Activated naive CD8-positive, alpha-beta T cell treated with anti-CD3 and anti-CD28 coated beads for 36 hours (primary cell): Measurements from ENCODE around the gene SCP2. TPM values are rescaled to one million over a fixed set of nuclear protein-coding genes. Genes with fewer than 3 reads are reported as not detected.
A peak's percentile ranks its signal among the peaks of the same experiment; 100 is the strongest.
"Not testable (repeated sequence)": the region's sequence is repeated elsewhere in the genome, so short reads cannot be mapped to it uniquely, and the experiment has no call there.

Source experiments
- DNase-seq: peaks from one replicate; pipeline ENCODE4 v3.0.0; 2021
- H3K27ac Mint-ChIP-seq: one replicate; pipeline ENCODE4 v1.8.0; 2022; ENCODE audit warnings: mild to moderate bottlenecking, moderate library complexity, mixed read lengths
- H3K27me3 Mint-ChIP-seq: one replicate; pipeline ENCODE4 v1.8.0; 2022; ENCODE audit warnings: mild to moderate bottlenecking, mixed read lengths
- H3K36me3 Mint-ChIP-seq: one replicate; pipeline ENCODE4 v1.8.0; 2021; ENCODE audit warnings: mild to moderate bottlenecking, mixed read lengths
- H3K4me1 Mint-ChIP-seq: one replicate; pipeline ENCODE4 v1.8.0; 2021; ENCODE audit warnings: mixed read lengths
- H3K4me3 Mint-ChIP-seq: one replicate; pipeline ENCODE4 v1.8.0; 2022; ENCODE audit warnings: mild to moderate bottlenecking, moderate library complexity, mixed read lengths
- H3K9me3 Mint-ChIP-seq: one replicate; pipeline ENCODE4 v1.8.0; 2022; ENCODE audit warnings: mixed read lengths
- total RNA-seq, 2 experiments: library from RNA; stranded (reverse); gene quantifications; one replicate each; pipeline ENCODE4 v1.2.3, GENCODE V29; 2021

SCP2 gene
- total RNA-seq, 2 experiments from 2014 or later, result 63.9 to 66.2 TPM

DNA sequence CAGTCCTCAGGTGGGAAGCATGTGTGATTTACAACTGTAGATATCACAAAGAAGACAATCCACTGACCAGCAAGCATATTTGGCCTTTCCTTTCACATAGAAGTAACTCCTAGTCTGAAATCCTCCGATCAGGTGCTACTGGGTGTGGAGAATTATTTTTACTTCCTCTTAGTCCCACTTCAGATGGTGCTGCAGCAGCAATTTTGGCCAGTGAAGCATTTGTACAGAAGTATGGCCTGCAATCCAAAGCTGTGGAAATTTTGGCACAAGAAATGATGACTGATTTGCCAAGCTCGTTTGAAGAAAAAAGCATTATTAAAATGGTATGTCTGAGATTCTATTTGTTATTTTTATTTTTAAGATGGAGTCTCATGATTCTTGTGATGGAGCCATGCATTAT is 51.0 kb downstream of the SCP2 start:
- no peak overlapping the region for H3K4me3 Mint-ChIP-seq
- peaks cover 3% of the 10 kb centered on the region for H3K9me3 Mint-ChIP-seq
- no peak overlapping the region for H3K27ac Mint-ChIP-seq
- peaks cover 19% of the 10 kb centered on the region for H3K36me3 Mint-ChIP-seq
- DNase-seq, result no peak
- no peaks in the 10 kb centered on the region for H3K4me1 Mint-ChIP-seq
- H3K27me3 Mint-ChIP-seq, result no peaks in the 10 kb centered on the region

DNA sequence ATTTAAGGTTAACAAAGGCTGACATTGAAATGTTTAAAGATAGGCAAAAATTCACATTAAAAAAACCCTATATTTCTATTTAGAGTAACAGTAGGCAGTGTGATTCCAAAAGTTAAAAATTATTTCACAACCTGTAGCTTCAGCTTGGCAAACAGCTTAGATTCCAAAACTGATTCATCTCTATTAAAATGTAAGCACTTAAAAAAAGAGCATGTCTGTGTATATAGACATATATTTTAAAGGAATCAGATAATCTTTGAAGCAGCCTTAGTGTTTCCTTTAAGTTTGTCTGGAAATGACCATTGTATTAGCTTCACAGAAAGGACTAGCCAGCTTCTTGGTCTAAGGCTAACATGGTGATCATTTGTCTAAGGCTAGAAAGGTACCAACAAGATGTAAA is 65.7 kb downstream of the SCP2 start:
- DNase-seq, H3K27me3 Mint-ChIP-seq, H3K4me1 Mint-ChIP-seq, H3K36me3 Mint-ChIP-seq, H3K27ac Mint-ChIP-seq, H3K9me3 Mint-ChIP-seq, H3K4me3 Mint-ChIP-seq: not testable (repeated sequence)

DNA sequence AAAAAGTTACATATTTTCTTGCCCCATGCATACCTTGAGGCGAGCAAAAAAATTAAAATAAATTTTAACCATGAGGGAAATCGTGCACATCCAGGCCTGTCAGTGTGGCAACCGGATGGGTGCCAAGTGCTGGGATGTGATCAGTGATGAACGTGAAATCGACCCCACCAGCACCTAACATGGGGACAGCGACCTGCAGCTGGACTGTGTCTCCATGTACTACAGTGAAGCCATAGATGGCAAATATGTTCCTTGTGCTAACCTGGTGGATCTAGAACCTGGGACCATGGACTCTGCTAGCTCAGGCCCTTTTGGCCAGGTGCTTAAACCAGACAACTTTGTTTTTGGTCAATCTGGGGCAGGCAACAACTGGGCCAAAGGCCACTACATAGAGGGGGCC is 67.6 kb downstream of the SCP2 start:
- H3K4me1 Mint-ChIP-seq, result no peaks in the 10 kb centered on the region
- no peak overlapping the region for H3K4me3 Mint-ChIP-seq
- H3K9me3 Mint-ChIP-seq, result no peaks in the 10 kb centered on the region
- no peak for DNase-seq
- H3K36me3 Mint-ChIP-seq, result peaks cover 3% of the 10 kb centered on the region
- no peaks in the 10 kb centered on the region for H3K27me3 Mint-ChIP-seq
- no peak overlapping the region for H3K27ac Mint-ChIP-seq

DNA sequence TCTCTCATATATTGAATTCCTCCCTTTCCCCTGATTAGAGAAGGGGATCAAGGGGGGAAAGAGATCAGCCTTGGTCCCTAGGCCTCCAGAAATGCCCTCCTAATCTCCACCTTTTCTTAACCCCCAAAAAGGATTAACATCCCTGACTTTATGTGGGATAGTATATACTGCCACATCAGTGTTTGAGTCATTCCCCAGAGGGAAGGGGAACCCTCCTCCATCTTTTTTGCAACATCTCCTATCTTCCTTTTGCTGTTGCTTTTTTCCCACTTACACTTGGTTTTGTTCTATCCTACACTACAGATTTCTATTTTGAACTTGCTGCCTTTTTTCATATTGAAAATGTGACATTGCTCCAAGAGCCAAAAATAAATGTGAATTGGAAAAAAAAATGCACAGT is 69.6 kb downstream of the SCP2 start:
- Mint-ChIP-seq H3K9me3 (no peaks in the 10 kb centered on the region), H3K4me1 (no peaks in the 10 kb centered on the region), H3K4me3 (no peak overlapping the region), H3K27ac (no peak overlapping the region), H3K27me3 (no peaks in the 10 kb centered on the region), H3K36me3 (no peaks in the 10 kb centered on the region)
- no peak for DNase-seq

DNA sequence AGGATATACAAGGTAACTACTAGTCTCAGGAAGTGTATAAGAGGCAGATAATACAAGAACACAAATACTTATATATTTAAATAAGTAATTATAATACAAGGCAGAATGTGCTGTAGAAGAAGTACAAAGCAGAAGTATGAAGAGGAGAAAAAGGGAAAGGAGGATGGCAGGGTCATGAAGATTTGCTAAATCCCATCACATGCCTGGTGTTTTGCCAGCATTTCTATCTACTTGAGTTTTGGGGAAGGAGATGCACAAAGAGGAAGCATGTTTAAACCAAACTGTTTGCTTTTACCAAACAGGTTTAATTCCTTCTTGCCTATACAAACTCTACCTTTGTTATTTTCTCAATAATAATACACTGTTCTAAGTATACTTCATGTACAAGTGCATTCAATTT is 74.1 kb downstream of the SCP2 start:
- no peaks in the 10 kb centered on the region for H3K9me3 Mint-ChIP-seq
- no peak overlapping the region for H3K4me3 Mint-ChIP-seq
- H3K27ac Mint-ChIP-seq, result no peak overlapping the region
- peaks cover 2% of the 10 kb centered on the region for H3K36me3 Mint-ChIP-seq
- H3K4me1 Mint-ChIP-seq, result no peaks in the 10 kb centered on the region
- no peak for DNase-seq
- no peaks in the 10 kb centered on the region for H3K27me3 Mint-ChIP-seq

DNA sequence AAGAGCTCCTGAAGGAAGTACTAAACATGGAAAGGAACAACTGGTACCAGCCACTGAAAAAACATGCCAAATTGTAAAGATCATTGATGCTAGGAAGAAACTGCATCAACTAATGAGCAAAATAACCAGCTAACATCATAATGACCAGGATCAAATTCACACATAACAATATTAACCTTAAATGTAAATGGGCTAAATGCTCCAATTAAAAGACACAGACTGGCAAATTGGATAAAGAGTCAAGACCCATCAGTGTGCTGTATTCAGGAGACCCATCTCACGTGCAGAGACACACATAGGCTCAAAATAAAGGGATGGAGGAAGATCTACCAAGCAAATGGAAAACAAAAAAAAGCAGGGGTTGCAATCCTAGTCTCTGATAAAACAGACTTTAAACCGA is 79.5 kb downstream of the SCP2 start:
- not testable (repeated sequence) for H3K36me3 Mint-ChIP-seq, H3K27ac Mint-ChIP-seq, H3K9me3 Mint-ChIP-seq, H3K4me1 Mint-ChIP-seq, H3K4me3 Mint-ChIP-seq, H3K27me3 Mint-ChIP-seq, DNase-seq

DNA sequence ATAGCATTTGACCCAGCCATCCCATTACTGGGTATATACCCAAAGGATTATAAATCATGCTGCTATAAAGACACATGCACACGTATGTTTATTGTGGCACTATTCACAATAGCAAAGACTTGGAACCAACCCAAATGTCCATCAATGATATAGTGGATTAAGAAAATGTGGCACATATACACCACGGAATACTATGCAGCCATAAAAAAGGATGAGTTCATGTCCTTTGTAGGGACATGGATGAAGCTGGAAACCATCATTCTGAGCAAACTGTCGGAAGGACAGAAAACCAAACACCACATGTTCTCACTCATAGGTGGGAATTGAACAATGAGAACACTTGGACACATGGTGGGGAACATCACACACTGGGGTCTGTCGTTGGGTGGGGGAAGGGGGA is 83.2 kb downstream of the SCP2 start:
- not testable (repeated sequence) for DNase-seq, H3K36me3 Mint-ChIP-seq, H3K9me3 Mint-ChIP-seq, H3K4me1 Mint-ChIP-seq, H3K4me3 Mint-ChIP-seq, H3K27me3 Mint-ChIP-seq, H3K27ac Mint-ChIP-seq

DNA sequence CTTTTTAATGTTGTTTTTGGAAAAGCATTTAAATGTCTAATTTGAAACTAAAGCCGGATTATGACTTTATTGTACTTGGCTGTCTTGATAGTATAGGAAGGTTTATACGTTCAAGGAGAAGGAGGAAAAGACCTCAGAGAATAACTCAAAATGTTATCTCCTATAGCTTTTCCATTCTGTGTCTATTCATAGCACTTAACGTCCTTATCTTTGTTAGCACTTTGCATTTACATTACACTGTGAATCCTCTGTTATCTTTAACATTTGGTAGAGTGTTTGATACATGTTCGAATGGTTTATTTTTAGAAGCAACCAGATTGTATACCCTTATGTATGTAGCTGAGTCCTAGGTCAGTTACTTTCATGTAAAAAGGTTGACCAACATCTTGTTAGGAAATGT is 84.1 kb downstream of the SCP2 start:
- Mint-ChIP-seq H3K4me3 (no peak overlapping the region), H3K4me1 (peaks cover 9% of the 10 kb centered on the region)

DNA sequence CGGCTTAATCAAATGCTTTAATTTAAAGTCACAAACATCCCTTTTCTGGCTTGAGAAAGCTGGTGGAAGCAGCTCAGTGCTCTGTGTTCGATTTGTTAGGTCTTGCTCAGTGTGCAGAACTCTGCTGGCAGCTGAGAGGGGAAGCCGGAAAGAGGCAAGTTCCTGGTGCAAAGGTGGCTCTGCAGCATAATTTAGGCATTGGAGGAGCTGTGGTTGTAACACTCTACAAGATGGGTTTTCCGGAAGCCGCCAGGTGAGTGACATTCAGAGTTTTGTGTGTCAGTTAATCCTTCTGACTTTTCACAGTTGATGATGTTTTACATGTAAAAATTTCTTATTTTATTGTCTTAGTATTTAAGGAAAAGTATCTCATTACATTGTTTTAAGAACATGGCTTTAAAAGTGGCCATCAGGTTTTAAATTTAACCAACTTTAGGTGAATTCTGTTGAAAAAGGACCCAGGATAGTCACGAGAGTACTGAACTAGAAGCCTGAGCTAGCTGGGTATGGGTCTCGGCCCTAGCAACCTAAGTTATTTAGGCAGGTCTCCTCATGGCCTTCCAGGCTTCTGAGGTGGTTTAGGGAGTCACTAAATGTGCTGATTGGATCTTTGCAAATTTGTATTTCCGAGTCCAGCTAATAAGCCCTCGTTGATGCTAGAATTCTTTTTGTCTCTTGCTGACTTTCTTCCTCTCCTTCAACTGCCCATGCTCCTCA is 87.9 kb downstream of the SCP2 start:
- peak overlapping the region; percentile 88 for H3K4me3 Mint-ChIP-seq
- no peaks in the 10 kb centered on the region for H3K9me3 Mint-ChIP-seq
- peaks cover 13% of the 10 kb centered on the region for H3K36me3 Mint-ChIP-seq
- DNase-seq, result peak; percentile 75
- peak overlapping the region; percentile 71 for H3K27ac Mint-ChIP-seq
- H3K4me1 Mint-ChIP-seq, result peaks cover 15% of the 10 kb centered on the region
- H3K27me3 Mint-ChIP-seq, result no peaks in the 10 kb centered on the region

More for the DNA sequence above, 84.1 kb downstream of the SCP2 start:
- H3K36me3 Mint-ChIP-seq, result peaks cover 2% of the 10 kb centered on the region
- H3K27ac Mint-ChIP-seq, result no peak overlapping the region
- no peaks in the 10 kb centered on the region for H3K27me3 Mint-ChIP-seq
- H3K9me3 Mint-ChIP-seq, result peaks cover 8% of the 10 kb centered on the region
- DNase-seq, result no peak

DNA sequence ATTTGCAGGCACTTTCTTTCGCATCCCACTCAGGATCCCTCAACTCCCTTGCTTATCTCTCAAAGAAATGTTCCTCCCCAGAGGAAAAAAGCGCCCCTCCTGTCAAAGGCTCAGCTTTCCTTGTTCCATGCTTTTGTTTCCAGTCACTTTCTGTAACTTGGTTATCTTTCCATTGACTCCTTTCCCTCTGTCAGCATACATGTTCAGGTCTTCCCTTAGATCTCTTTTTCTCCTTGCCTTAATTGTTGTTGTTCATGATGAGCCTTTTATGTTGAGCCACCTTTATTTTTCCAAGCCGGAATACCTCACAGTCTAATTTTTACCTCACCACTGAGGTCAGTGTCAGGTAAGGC is 88.4 kb downstream of the SCP2 start:
- Mint-ChIP-seq H3K27ac (peak overlapping the region; percentile 70), H3K4me3 (peak overlapping the region; percentile 88), H3K4me1 (peaks cover 15% of the 10 kb centered on the region), H3K9me3 (no peaks in the 10 kb centered on the region), H3K36me3 (peaks cover 13% of the 10 kb centered on the region), H3K27me3 (no peaks in the 10 kb centered on the region)
- DNase-seq, result no peak

DNA sequence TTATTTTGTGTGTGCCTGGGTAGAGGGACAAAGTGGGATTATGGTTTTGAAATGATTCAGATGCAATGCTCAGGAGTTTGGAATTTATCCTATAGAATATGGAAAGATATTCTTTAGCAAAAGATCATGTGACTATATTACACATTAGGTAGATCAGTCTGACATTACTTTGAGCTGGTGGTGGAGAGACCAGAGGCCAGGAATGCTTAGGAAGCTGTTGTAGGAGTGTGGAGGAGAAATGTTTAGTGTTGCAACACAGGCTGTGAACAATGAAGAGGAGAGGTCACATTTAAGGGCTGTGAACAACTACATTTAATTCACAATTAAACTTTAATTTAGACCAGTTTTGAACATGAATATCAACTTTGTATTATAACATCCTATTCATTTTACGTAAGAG is 89.6 kb downstream of the SCP2 start:
- Mint-ChIP-seq H3K27ac (no peak overlapping the region), H3K9me3 (no peaks in the 10 kb centered on the region), H3K4me3 (peak overlapping the region; percentile 3), H3K27me3 (no peaks in the 10 kb centered on the region), H3K36me3 (peaks cover 14% of the 10 kb centered on the region), H3K4me1 (peaks cover 15% of the 10 kb centered on the region)
- no peak for DNase-seq

DNA sequence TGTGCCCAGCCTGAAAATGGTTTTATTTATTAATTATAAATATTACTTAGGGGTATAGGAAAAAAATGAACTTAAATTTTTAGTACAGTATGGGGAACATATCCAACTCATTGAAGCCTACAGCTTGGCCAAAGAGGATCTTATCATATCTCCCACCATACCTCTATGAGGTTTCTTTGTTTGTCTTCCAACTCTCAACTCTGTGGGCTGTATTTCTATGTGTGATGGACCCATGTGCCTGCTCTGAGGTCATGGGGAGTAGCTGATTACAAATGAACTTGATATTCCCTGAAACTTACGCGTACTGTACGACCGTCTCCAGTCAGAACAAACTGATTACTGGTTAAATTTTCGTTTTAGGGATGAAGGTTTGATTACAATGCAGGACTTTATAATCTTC is 93.5 kb downstream of the SCP2 start:
- DNase-seq, result no peak
- H3K4me1 Mint-ChIP-seq, result peaks cover 22% of the 10 kb centered on the region
- no peaks in the 10 kb centered on the region for H3K9me3 Mint-ChIP-seq

DNA sequence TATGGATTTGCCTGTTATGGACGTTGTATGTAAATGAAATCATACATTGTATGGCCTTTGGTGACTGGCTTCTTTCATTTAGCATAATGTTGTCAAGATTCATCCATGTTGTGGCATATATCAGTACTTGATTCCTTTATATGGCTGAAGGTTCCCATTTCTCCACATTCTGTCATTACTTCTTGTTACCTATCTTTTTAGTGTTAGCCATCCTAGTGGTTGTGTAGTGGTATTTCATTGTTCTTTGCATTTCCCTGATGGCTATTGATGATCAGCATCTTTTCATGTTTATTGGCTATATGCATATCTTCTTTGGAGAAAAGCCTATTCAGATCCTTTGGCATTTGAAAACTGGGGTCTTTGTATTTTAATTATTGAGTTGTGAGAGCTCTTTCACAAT is 95.1 kb downstream of the SCP2 start:
- DNase-seq, result no peak
- Mint-ChIP-seq H3K27me3 (no peaks in the 10 kb centered on the region), H3K36me3 (peaks cover 12% of the 10 kb centered on the region), H3K4me1 (peaks cover 11% of the 10 kb centered on the region), H3K4me3 (no peak overlapping the region), H3K27ac (no peak overlapping the region), H3K9me3 (no peaks in the 10 kb centered on the region)

More for the DNA sequence above, 93.5 kb downstream of the SCP2 start:
- peaks cover 16% of the 10 kb centered on the region for H3K36me3 Mint-ChIP-seq
- no peak overlapping the region for H3K4me3 Mint-ChIP-seq
- H3K27ac Mint-ChIP-seq, result no peak overlapping the region
- H3K27me3 Mint-ChIP-seq, result no peaks in the 10 kb centered on the region

DNA sequence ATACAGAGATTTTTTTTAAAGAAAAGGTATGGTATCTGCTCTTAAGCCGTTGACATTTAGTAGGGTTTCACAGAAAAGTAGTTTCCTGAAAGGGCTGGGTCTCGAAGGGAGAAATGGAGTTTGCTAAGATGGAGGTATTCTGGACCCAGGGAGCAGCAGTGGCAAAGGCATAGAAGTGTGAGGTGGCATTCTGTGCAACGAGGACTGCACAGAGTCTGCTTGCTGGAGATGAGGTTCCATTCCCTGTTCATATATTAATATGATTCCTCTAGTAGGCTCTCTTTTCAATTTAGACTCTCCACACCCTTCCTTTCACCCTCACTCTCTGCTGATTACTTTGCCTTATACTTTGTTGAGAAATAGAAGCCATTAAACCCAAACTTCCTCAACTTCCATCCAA is 96.5 kb downstream of the SCP2 start:
- H3K27ac Mint-ChIP-seq, result no peak overlapping the region
- peaks cover 9% of the 10 kb centered on the region for H3K36me3 Mint-ChIP-seq
- peaks cover 15% of the 10 kb centered on the region for H3K4me1 Mint-ChIP-seq
- no peaks in the 10 kb centered on the region for H3K9me3 Mint-ChIP-seq
- no peak overlapping the region for H3K4me3 Mint-ChIP-seq
- no peak for DNase-seq
- H3K27me3 Mint-ChIP-seq, result no peaks in the 10 kb centered on the region

DNA sequence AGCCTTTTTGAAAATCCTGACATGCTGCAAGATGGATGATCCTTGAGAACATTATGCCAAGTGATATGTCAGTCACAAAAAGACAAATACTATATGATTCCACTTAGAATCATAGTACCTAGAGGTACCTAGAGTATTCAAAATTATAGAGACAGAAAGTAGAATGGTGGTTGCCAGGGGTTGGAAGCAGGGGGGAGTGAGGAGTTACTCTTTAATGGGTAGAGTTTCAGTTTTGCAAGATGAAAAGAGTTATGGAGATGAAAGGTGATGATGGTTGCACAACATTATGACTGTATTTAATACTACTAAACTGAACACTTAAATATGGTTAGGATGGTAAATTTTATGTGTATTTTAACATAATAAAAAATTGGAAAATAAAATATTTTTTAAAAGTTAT is 97.0 kb downstream of the SCP2 start:
- Mint-ChIP-seq H3K27me3 (no peaks in the 10 kb centered on the region), H3K4me1 (peaks cover 15% of the 10 kb centered on the region), H3K9me3 (no peaks in the 10 kb centered on the region), H3K36me3 (peaks cover 7% of the 10 kb centered on the region), H3K4me3 (no peak overlapping the region), H3K27ac (no peak overlapping the region)
- peak; percentile 9 for DNase-seq

DNA sequence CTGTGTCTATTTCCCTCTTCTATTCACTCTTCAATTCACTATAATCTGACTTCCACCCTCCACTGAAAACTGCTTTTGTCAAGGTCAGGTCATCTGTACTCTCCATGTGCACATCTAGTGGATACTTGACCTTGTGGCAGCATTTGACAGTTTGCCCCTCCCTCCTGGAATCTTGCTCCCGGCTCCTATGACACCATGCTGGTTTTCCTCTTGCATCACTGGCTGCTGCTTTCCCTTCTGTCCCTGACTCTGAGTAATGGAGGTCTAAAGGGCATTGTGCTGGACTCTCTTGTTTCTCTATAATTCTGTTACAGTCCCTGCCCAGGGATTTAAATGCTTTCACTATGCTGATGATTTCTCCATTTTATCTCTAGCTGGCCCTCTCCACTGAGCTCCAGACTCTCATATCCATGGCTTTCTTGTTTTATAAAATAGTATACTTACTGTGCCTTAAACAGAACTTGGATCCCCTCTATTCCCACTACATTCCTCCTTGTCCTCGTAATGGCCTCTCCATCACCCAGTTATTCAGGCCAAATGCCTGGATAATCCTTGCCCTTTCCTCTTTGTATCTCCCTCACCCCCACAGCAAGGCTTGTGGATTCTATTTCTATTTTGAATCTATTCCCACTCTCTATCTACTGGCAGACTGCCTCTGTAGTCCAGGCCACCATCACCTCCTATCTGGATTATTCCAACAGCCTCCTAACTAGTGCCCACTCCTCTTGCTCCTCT is 98.1 kb downstream of the SCP2 start:
- H3K27ac Mint-ChIP-seq, result no peak overlapping the region
- peaks cover 6% of the 10 kb centered on the region for H3K36me3 Mint-ChIP-seq
- no peaks in the 10 kb centered on the region for H3K9me3 Mint-ChIP-seq
- DNase-seq, result no peak
- H3K4me3 Mint-ChIP-seq, result no peak overlapping the region
- peaks cover 15% of the 10 kb centered on the region for H3K4me1 Mint-ChIP-seq
- H3K27me3 Mint-ChIP-seq, result no peaks in the 10 kb centered on the region
